Transverse colon (tissue), 4 donors: ENCODE data around the gene VEGFC.

Source experiments
- CTCF ChIP-seq, 5 experiments: fragments of 200-600 bp in 3 of 5; fragments of 450-650 bp in 2 of 5; sonication (generic) in 3 of 5; IDR thresholded peaks; 1 replicate in 2 of 5; 2 replicates in 3 of 5; pipeline ENCODE4 v1.5.1; 2016 to 2017; ENCODE audit warnings: antibody characterized with exemption in 5 of 5, inconsistent platforms in 3 of 5, mild to moderate bottlenecking in 2 of 5, moderate library complexity in 1 of 5
- EP300 ChIP-seq: sonication (generic); formaldehyde crosslinking; IDR thresholded peaks from one replicate; pipeline ENCODE4 v1.6.1; 2017; ENCODE audit warnings: antibody characterized with exemption, low read depth
- POLR2A ChIP-seq: fragments of 450-650 bp; IDR thresholded peaks from one replicate; pipeline ENCODE4 v1.6.1; 2016; ENCODE audit warnings: antibody characterized with exemption, mild to moderate bottlenecking, moderate library complexity
- POLR2AphosphoS5 ChIP-seq, 3 donors: sonication (generic); formaldehyde crosslinking; IDR thresholded peaks; one replicate each; pipeline ENCODE4 v1.6.1; 2016; ENCODE audit warnings: antibody characterized with exemption in 3 of 3

- TF ChIP-seq CTCF (IDR thresholded peaks at IDR 0.05) (no peak), POLR2A (no peak), POLR2AphosphoS5 (IDR thresholded peaks at IDR 0.05) (no peak), EP300 (no peak)
Measured at GRCh38 chr4:176794151-176794550, 1.4 kb upstream of the VEGFC start.
